Measurements from ENCODE around the gene QSOX1. TPM values are rescaled to one million over a fixed set of nuclear protein-coding genes. Genes with fewer than 3 reads are reported as not detected.

The QSOX1 gene
- total and polyA plus RNA-seq, 2 of the 4 experiments (the other 2 are of a cell fraction) = 102 to 791 TPM

- H2BK20ac ChIP-seq (ENCODE audit: low read depth, low read length) = no peak overlapping the region
- TF ChIP-seq RFX5 (IDR thresholded peaks at IDR 0.05; ENCODE audit: low read depth, low read length) (no peak), FOS (IDR thresholded peaks at IDR 0.05; ENCODE audit: low read depth, low read length) (no peak), SMC3 (IDR thresholded peaks at IDR 0.05; ENCODE audit: low read depth, low read length) (no peak), POLR2A (IDR thresholded peaks at IDR 0.05; ENCODE audit: low read depth, low read length) (no peak), CEBPB (IDR thresholded peaks at IDR 0.05; ENCODE audit: low read depth, low read length) (no peak), NFE2L2 (IDR thresholded peaks at IDR 0.05; ENCODE audit: low read depth, low read length) (no peak), RCOR1 (IDR thresholded peaks at IDR 0.05; ENCODE audit: insufficient replicate concordance, low read length) (no peak), RAD21 (IDR thresholded peaks at IDR 0.05; ENCODE audit: low read length) (no peak), MAZ (IDR thresholded peaks at IDR 0.05; ENCODE audit: borderline replicate concordance, low read depth, low read length) (no peak), MAFK (IDR thresholded peaks at IDR 0.05; ENCODE audit: low read depth, low read length) (no peak), CTCF (conservative IDR thresholded peaks at IDR 0.05; ENCODE audit: low read depth, low read length) (no peak), MXI1 (IDR thresholded peaks at IDR 0.05; ENCODE audit: borderline replicate concordance, low read depth, low read length) (no peak), CHD1 (IDR thresholded peaks at IDR 0.05; ENCODE audit: low read depth, low read length) (no peak), BHLHE40 (IDR thresholded peaks at IDR 0.05; ENCODE audit: low read depth, low read length) (no peak)
- TF ChIP-seq, protein P1, sequence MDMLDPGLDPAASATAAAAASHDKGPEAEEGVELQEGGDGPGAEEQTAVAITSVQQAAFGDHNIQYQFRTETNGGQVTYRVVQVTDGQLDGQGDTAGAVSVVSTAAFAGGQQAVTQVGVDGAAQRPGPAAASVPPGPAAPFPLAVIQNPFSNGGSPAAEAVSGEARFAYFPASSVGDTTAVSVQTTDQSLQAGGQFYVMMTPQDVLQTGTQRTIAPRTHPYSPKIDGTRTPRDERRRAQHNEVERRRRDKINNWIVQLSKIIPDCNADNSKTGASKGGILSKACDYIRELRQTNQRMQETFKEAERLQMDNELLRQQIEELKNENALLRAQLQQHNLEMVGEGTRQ (IDR thresholded peaks at IDR 0.05; ENCODE audit: low read depth, low read length) = no peak
- TF ChIP-seq, protein P2, sequence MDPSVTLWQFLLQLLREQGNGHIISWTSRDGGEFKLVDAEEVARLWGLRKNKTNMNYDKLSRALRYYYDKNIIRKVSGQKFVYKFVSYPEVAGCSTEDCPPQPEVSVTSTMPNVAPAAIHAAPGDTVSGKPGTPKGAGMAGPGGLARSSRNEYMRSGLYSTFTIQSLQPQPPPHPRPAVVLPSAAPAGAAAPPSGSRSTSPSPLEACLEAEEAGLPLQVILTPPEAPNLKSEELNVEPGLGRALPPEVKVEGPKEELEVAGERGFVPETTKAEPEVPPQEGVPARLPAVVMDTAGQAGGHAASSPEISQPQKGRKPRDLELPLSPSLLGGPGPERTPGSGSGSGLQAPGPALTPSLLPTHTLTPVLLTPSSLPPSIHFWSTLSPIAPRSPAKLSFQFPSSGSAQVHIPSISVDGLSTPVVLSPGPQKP (IDR thresholded peaks at IDR 0.05; ENCODE audit: borderline replicate concordance, low read depth, low read length) = no peak
- H3K4me3 ChIP-seq (ENCODE audit: insufficient read depth, low read depth, low read length) = no peak overlapping the region
- no peaks in the 10 kb centered on the region; the same call in 1 of the 2 replicates for H4K20me1 ChIP-seq (ENCODE audit: insufficient read depth, low read length)
- H2BK15ac ChIP-seq (ENCODE audit: low read depth, low read length) = no peak overlapping the region
- no peak overlapping the region for H3K4ac ChIP-seq (ENCODE audit: low read depth, low read length)
- BruUV-seq (replicated peaks) = no TSS peak
- no peaks in the 10 kb centered on the region for H3K9me1 ChIP-seq (ENCODE audit: insufficient read depth, low read length)
- dilution Hi-C loops (cut with HindIII; ENCODE audit: low sequenced_read_pairs, unreplicated experiment) = no loop called here
- H3K36me3 ChIP-seq (ENCODE audit: control insufficient read depth, insufficient read depth, low read length) = no peaks in the 10 kb centered on the region
- no peak overlapping the region for H4K5ac ChIP-seq (ENCODE audit: low read depth, low read length)
- no peak overlapping the region for H2BK5ac ChIP-seq (ENCODE audit: low read depth, low read length, poor library complexity, severe bottlenecking)
- no peak overlapping the region for H3K18ac ChIP-seq (ENCODE audit: low read depth, low read length)
- ATAC-seq (ENCODE audit: low read depth) (no peak), DNase-seq (no peak)
- no peak overlapping the region for H3K14ac ChIP-seq (replicated peaks; ENCODE audit: low read depth, low read length)
- H3K4me2 ChIP-seq (ENCODE audit: low read depth, low read length) = no peak overlapping the region
- intact Hi-C loops (cut with micrococcal nuclease) = no loop called here
- no peak overlapping the region for H4K8ac ChIP-seq (ENCODE audit: low read depth in 2 of 2, low read length in 2 of 2)
- no peak overlapping the region for H4K91ac ChIP-seq (ENCODE audit: insufficient read depth, low read depth, low read length)
- WGBS, 2 experiments (ENCODE audit: extremely low coverage in 2 of 2, insufficient read length in 1 of 2) = no CpG with 5 or more reads among the region's 2 CpGs
- no peak overlapping the region for H2AK5ac ChIP-seq (ENCODE audit: low read depth, low read length)
- peaks cover 72% of the 10 kb centered on the region for H3K27me3 ChIP-seq (ENCODE audit: control insufficient read depth, insufficient read depth, low read length)
- H3K56ac ChIP-seq (ENCODE audit: extremely low read depth, insufficient read depth, low read length) = no peak overlapping the region
- H3K23ac ChIP-seq (ENCODE audit: low read depth, low read length) = no peak overlapping the region
- POLR2A ChIA-PET (ENCODE audit: unreplicated experiment) = no interaction called here
- peaks cover 5% of the 10 kb centered on the region; the same call in 1 of the 2 replicates for H3K9me3 ChIP-seq (ENCODE audit: control insufficient read depth, insufficient read depth, low read length)
- no peaks in the 10 kb centered on the region for H3K79me1 ChIP-seq (ENCODE audit: low read depth in 1 of 2, low read length in 2 of 2)
- no peak overlapping the region for H2BK120ac ChIP-seq (ENCODE audit: low read depth, low read length)
- CTCF ChIA-PET = no interaction called here
- H2AFZ ChIP-seq (replicated peaks; ENCODE audit: low read length, poor library complexity) = no peak overlapping the region
- H3K9ac ChIP-seq (ENCODE audit: low read depth, low read length) = no peak overlapping the region
- H3K27ac ChIP-seq (ENCODE audit: insufficient read depth, low read length) = no peak overlapping the region
- no peaks in the 10 kb centered on the region; the same call in 1 of the 2 replicates for H3K4me1 ChIP-seq (ENCODE audit: control insufficient read depth, insufficient read depth, low read length)
- H2AK9ac ChIP-seq (replicated peaks; ENCODE audit: low read depth, low read length, poor library complexity) = no peak overlapping the region
- in situ Hi-C loops (cut with MboI; ENCODE audit: low sequenced_read_pairs) = no loop called here
Observed at GRCh38 chr1:180225403-180225802, 70.7 kb downstream of the QSOX1 start.
